ENCODE measurements around the gene BMPR2. TPM values are rescaled to one million over a fixed set of nuclear protein-coding genes. Genes with fewer than 3 reads are reported as not detected.

BMPR2 gene
- total RNA-seq, 1 experiment from 2014 or later, result 28.1 TPM

- TF ChIP-seq, protein P1, sequence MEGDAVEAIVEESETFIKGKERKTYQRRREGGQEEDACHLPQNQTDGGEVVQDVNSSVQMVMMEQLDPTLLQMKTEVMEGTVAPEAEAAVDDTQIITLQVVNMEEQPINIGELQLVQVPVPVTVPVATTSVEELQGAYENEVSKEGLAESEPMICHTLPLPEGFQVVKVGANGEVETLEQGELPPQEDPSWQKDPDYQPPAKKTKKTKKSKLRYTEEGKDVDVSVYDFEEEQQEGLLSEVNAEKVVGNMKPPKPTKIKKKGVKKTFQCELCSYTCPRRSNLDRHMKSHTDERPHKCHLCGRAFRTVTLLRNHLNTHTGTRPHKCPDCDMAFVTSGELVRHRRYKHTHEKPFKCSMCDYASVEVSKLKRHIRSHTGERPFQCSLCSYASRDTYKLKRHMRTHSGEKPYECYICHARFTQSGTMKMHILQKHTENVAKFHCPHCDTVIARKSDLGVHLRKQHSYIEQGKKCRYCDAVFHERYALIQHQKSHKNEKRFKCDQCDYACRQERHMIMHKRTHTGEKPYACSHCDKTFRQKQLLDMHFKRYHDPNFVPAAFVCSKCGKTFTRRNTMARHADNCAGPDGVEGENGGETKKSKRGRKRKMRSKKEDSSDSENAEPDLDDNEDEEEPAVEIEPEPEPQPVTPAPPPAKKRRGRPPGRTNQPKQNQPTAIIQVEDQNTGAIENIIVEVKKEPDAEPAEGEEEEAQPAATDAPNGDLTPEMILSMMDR (IDR thresholded peaks at IDR 0.05; ENCODE audit: insufficient read depth in 1 of 2, low read depth in 1 of 2, low read length in 1 of 2, severe bottlenecking in 1 of 2, unreplicated experiment in 1 of 2), result no peak
Measured at GRCh38 chr2:202514732-202515131, 138.6 kb downstream of the BMPR2 start.

DNA sequence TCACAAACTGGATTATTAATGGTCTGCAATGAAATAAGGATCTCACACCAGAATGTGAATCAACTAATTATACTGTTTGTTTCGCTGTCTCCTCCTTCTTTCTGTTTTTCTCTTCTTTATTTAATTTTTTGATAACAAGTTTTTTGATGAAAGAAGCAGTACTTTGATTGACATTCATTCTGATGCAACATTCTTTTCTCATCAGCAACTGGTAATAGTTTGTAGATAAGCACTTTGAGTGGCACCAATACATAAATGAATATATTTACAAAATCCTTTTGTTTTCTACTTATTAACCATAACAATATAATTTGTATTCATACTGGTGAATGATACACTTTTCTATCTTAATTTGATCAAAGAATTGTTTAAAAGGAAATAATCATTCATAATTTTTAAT is 143.3 kb downstream of the BMPR2 start:
- no peaks in the 10 kb centered on the region for H3K4me1 ChIP-seq
- no peak overlapping the region for H3K4me3 ChIP-seq (ENCODE audit: low read depth, low read length)
- no peak overlapping the region for H3K27ac Mint-ChIP-seq (ENCODE audit: unreplicated experiment)
- H3K4me3 Mint-ChIP-seq (ENCODE audit: unreplicated experiment), result no peak overlapping the region
- TF ChIP-seq, protein P1 (IDR thresholded peaks at IDR 0.05; ENCODE audit: insufficient read depth in 1 of 2, low read depth in 1 of 2, low read length in 1 of 2, severe bottlenecking in 1 of 2, unreplicated experiment in 1 of 2), result no peak
- H3K9me3 ChIP-seq, result no peaks in the 10 kb centered on the region
- DNase-seq, result no peak
- BruUV-seq (replicated peaks), result no TSS peak
- no peaks in the 10 kb centered on the region for H3K9me3 Mint-ChIP-seq (ENCODE audit: unreplicated experiment)
- intact Hi-C loops (cut with micrococcal nuclease; ENCODE audit: unreplicated experiment), result no loop called here
- ChIA-PET POLR2A (no interaction called here), CTCF (no interaction called here)
- no peaks in the 10 kb centered on the region for H3K27me3 Mint-ChIP-seq (ENCODE audit: insufficient read depth, unreplicated experiment)
- peaks cover 47% of the 10 kb centered on the region for H3K36me3 Mint-ChIP-seq (ENCODE audit: insufficient read depth, unreplicated experiment)
- no peaks in the 10 kb centered on the region for H3K4me1 Mint-ChIP-seq (ENCODE audit: low read depth, unreplicated experiment)
- no peaks in the 10 kb centered on the region for H3K27me3 ChIP-seq (replicated peaks; ENCODE audit: control insufficient read depth, insufficient read depth, low read length)
- no peaks in the 10 kb centered on the region; the same call in 1 of the 2 replicates for H3K36me3 ChIP-seq (ENCODE audit: control insufficient read depth, insufficient read depth, low read length)

More at GRCh38 chr2:202514732-202515131, 138.6 kb downstream of the BMPR2 start:
- Histone ChIP-seq H3K4me1 (no peaks in the 10 kb centered on the region), H3K27me3 (replicated peaks; ENCODE audit: control insufficient read depth, insufficient read depth, low read length) (no peaks in the 10 kb centered on the region), H3K4me3 (ENCODE audit: low read depth, low read length) (no peak overlapping the region), H3K36me3 (ENCODE audit: control insufficient read depth, insufficient read depth, low read length) (no peaks in the 10 kb centered on the region), H3K9me3 (no peaks in the 10 kb centered on the region)
- H3K9me3 Mint-ChIP-seq (ENCODE audit: unreplicated experiment), result no peaks in the 10 kb centered on the region
- H3K4me1 Mint-ChIP-seq (ENCODE audit: low read depth, unreplicated experiment), result no peaks in the 10 kb centered on the region
- H3K4me3 Mint-ChIP-seq (ENCODE audit: unreplicated experiment), result no peak overlapping the region
- no TSS peak for BruUV-seq (replicated peaks)
- DNase-seq, result no peak
- no peak overlapping the region for H3K27ac Mint-ChIP-seq (ENCODE audit: unreplicated experiment)
- peaks cover 14% of the 10 kb centered on the region for H3K36me3 Mint-ChIP-seq (ENCODE audit: insufficient read depth, unreplicated experiment)
- ChIA-PET POLR2A (no interaction called here), CTCF (no interaction called here)
- H3K27me3 Mint-ChIP-seq (ENCODE audit: insufficient read depth, unreplicated experiment), result no peaks in the 10 kb centered on the region
- intact Hi-C loops (cut with micrococcal nuclease; ENCODE audit: unreplicated experiment), result no loop called here

DNA sequence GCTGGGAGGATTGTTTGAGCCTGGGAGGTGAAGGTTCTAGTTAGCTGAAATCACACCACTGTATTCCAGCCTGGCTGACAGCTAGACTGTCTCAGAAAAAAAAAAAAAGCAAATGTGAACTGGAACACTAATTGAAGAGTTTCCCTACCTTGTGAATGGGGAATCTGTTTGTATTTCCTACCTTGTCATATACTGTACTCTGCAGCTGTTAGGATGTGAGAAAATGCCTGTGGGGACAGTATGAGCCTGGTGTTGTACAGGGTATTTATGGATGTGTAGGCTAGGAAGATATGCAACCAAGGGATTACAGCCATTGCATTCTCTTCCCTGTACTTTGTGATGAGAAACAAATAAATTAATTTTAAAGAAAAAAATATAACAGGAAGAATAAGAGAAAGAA is 145.3 kb downstream of the BMPR2 start:
- DNase-seq, result no peak
- Histone ChIP-seq H3K4me3 (ENCODE audit: low read depth, low read length) (no peak overlapping the region), H3K9me3 (no peaks in the 10 kb centered on the region), H3K27me3 (replicated peaks; ENCODE audit: control insufficient read depth, insufficient read depth, low read length) (no peaks in the 10 kb centered on the region), H3K4me1 (no peaks in the 10 kb centered on the region), H3K36me3 (ENCODE audit: control insufficient read depth, insufficient read depth, low read length) (no peaks in the 10 kb centered on the region; the same call in 1 of the 2 replicates)
- Mint-ChIP-seq H3K9me3 (ENCODE audit: unreplicated experiment) (no peaks in the 10 kb centered on the region), H3K27ac (ENCODE audit: unreplicated experiment) (no peak overlapping the region), H3K36me3 (ENCODE audit: insufficient read depth, unreplicated experiment) (peaks cover 37% of the 10 kb centered on the region), H3K4me3 (ENCODE audit: unreplicated experiment) (no peak overlapping the region), H3K27me3 (ENCODE audit: insufficient read depth, unreplicated experiment) (no peaks in the 10 kb centered on the region), H3K4me1 (ENCODE audit: low read depth, unreplicated experiment) (no peaks in the 10 kb centered on the region)
- TF ChIP-seq, protein P1 (IDR thresholded peaks at IDR 0.05; ENCODE audit: insufficient read depth in 1 of 2, low read depth in 1 of 2, low read length in 1 of 2, severe bottlenecking in 1 of 2, unreplicated experiment in 1 of 2), result no peak
- no TSS peak for BruUV-seq (replicated peaks)
- intact Hi-C loops (cut with micrococcal nuclease; ENCODE audit: unreplicated experiment), result no loop called here
- ChIA-PET CTCF (no interaction called here), POLR2A (no interaction called here)
